NCI-H1048 (cell line): ENCODE results near the gene SNAPC2.

ENCODE experiments used
- DNase-seq: peaks from one replicate; lab custom pipeline; 2025; lab: John Stamatoyannopoulos, UW

Gene SNAPC2

GRCh38 chr19:7919610-7920518, at the start of gene SNAPC2:
Gene SNAPC2, plus strand, starts transcription at chr19:7920338. Its CDS starts 29 bp downstream, at chr19:7920367.
- peak; percentile 82 for DNase-seq

DNA sequence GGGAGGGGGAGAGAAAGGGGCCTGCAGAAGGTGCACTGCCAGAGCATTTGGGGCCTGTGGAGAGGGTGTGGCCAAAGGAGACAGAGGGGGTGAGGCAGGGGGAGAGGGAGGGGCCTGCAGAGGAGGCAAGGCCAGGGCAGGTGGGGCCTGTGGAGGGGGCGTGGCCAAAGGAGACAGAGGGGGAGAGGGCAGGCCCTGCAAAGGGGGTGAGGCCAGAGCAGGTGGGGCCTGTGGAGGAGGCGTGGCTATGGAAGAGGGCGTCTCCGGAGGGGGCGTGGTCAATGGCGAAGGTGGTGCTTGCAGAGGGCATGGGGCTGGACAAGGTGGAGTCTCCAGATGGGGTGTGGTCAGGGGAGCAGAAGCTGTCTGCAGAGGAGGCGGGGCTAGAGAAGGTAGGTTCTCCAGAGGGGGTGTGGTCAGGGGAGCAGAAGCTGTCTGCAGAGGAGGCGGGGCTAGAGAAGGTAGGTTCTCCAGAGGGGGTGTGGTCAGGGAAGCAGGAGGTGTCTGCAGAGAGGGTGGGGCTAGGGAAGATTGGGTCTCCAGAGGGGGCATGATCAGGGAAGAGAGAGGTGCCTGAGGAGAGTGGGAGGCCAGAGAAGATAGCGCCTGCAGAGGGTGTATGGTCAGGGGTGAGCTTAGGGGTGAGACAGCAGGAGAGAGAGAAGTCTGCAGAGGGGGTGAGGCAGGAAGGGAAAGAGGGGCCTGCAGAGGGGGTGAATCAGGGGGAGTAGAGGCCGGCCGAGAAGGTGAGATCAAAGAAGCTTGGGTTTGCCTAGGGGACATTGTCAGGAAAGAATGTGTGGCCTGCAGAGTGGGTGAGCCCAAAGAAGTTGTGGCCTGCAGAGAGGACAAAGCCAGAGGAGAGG, 49.3 kb upstream of the SNAPC2 start:
- DNase-seq = peak; percentile 39

DNA sequence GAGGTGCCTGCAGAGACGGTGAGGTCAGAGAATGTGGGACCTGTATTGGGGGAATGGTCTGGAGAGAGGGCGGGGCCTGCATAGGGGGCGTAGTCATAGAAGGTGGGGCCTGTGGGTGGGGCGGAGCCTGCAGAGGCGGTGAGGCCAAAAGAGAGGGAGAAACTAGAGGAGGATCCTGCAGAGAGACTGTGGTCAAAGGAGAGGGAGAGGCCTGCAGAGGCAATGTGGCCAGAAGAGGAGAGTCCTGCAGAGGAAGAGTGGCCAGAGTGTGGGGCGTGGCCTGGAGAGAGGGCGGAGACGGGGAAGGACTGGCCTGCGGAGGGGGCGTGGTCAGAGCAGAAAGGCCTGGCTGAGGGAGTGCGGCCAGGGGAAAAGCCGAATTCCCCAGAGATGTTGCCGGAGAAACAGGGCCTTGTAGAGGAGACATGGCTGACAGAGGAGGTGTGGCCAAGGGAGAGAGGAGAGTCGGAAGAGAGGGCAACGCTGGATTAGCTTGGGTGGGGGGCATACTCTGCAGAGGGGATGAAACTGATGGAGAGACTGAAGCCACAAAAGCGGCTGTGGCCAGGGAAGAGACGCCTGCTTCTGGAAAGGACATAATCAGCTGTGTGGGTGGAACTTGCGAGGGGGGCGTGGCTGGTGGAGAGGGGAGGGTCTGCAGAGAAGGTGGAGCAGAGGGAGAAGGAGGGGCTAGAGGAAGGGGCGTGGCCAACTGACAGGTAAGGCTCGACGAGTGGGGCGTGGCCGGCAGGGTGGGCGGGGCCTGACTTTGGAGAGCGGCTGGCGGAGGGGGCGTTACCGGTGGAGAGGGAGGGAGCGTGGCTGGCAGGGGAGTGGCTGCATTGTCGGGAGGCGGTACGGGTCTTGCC, 48.5 kb upstream of the SNAPC2 start:
- peak; percentile 90 for DNase-seq

- no peak for DNase-seq
These were observed 47.6 kb upstream of the SNAPC2 start for GRCh38 chr19:7872306-7873204.

- DNase-seq = no peak
These were observed 46.6 kb upstream of the SNAPC2 start for GRCh38 chr19:7873304-7874075.

DNA sequence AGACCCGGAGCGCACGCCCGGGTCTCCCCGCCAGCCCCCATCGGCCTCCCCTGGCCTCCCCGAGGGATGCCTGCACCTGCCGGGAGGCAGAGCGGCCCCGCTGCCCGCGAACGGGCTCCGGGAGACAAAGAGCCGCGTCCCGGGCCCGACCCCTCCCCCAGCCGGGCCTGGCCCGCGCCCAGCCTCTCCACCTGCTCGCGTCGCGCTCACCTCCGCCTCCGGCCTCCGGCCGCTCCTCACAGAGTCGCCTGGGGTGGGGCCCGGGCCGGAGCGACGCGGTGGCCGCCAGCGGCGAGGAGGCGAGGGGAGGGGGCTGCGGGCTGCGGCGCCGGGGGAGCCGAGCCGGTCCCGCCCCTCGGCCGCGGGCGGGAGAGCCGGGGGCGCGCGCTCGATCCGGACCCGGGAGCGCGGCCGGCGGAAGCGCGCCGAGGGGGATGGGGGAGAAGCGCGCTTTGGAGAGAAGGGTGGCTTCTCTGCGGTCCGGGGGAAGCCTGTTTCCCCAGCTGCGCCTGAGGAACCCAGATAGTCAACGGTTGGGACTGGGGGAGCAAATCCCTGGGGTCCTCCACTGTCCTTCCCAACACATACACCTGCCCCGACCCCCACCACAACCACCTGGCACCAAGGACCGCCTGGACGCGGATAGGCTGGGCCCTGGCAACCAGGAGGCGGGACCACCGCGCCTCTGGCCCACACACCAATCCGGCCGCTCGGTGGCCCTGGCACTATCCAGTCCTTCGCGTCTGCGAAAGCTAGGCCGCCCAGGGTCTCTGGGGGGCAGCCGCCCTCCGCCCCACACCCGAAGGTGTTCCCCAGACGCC, 45.9 kb upstream of the SNAPC2 start, which contains the start of gene PRR36:
Gene PRR36 (minus strand): TSS at position 315 of the 821 bp plus-strand sequence. CDS start 701 bp downstream, outside the sequence.
- peak; percentile 44 for DNase-seq

GRCh38 chr19:7874897-7875273, 45.3 kb upstream of the SNAPC2 start:
- no peak for DNase-seq

- DNase-seq = no peak
These were observed 42.8 kb upstream of the SNAPC2 start for GRCh38 chr19:7877249-7877836.

DNA sequence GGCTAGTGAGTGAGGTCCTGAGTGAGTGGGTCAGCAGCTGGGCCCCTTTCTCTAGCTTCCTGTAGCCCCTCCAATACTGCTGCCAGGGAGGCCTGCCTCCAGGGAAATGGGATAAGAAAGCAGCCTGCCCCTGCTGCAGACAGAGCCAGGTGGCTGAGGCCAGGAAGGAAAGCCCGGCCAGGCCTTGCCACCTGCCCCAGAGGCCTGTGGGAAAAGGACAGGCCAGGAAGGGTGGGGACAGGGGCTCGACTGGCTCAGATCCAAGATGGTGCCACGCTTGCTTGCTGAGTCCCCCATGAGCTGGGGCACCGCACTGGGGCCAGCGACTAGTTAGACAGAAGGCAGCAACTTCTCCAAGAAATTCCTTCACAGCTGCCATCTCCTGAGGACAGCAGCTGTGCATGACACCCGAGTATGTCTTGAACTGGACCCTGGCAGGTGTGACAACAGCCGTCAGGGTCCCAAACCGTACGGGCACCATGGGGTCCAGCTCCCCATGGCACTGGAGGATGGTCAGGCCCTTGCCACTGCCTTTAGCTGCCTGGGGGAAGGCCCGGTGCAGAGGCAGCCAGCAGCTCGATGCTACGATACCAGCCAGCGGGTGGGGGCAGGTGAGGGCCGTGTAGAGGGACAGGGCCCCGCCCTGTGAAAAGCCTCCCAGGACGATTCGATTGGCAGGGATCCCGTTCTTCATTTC, 40.9 kb upstream of the SNAPC2 start:
- DNase-seq = no peak

DNA sequence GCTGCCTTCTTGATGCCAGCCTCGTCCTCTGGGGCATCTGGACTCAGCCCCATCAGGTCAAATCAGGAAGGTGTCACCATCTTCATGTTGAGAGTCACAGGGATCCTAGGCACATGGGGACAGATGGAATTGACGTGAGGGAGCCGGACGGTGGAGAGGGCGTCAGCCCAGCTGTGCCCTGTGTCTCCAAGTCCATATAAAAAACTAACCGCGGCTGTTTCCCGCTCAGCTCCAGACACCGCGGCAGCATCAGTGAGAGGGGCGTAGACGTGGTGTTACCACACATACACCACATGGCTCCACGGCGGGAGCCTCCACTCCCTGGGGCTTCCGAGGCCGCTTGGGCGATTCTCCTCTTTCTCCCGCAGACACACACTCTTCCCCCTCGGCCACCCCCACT, 40.3 kb upstream of the SNAPC2 start:
- DNase-seq = no peak

- DNase-seq = no peak
These were observed 38.2 kb upstream of the SNAPC2 start for GRCh38 chr19:7881910-7882309.

GRCh38 chr19:7883105-7883504, 37.0 kb upstream of the SNAPC2 start:
- no peak for DNase-seq

DNA sequence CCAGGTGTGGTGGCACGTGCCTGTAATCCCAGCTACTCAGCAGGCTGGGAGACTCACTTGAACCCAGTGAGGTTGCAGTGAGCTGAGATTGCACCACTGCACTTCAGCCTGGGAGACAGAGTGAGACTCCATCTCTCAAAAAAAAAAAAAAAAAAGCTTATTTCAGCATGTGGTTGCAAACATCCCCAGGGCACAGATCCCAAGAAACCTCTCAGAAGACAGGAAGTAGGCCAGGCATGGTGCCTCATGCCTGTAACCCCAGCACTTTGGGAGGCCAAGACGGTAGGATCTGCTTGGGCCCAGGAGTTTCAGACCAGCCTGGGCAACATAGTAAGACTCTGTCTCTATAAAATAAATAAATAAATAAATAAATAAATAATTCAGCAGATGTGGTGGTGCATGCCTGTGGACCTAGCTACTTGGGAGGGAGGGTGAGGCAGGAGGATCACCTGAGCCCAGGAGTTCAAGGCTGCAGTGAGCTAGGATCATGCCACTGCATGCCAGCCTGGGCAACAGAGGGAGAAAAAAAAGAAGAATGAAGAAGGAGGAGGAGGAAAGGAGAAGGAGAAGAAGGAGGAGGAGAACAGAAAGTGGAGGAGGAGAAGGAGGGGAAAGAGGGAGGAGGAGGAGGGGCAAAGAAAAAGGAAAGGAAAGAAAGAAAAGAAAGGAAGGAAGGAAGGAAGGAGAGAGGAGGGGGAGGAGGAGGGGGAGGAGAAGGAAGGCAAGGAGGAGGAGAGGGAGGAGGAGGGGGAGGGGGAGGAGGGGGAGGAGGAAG, 36.2 kb upstream of the SNAPC2 start:
- DNase-seq = no peak

DNA sequence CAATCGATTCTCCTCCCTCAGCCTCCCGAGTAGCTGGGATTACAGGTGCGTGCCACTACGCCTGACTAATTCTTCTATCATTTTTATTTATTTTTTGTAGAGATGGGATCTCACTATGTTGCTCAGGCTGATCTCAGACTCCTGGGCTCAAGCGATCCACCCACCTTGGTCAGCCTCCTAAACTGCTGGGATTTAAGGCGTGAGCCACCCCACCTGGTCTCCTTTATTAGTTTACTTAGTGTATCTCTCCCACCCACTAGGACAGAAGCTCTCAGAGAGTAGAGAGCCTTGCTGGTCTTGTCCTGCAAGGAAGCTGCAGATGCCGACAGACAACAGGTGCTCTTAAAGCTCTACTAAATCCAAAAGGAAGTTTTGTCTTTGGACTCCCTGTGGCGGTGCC, 34.3 kb upstream of the SNAPC2 start:
- no peak for DNase-seq

DNA sequence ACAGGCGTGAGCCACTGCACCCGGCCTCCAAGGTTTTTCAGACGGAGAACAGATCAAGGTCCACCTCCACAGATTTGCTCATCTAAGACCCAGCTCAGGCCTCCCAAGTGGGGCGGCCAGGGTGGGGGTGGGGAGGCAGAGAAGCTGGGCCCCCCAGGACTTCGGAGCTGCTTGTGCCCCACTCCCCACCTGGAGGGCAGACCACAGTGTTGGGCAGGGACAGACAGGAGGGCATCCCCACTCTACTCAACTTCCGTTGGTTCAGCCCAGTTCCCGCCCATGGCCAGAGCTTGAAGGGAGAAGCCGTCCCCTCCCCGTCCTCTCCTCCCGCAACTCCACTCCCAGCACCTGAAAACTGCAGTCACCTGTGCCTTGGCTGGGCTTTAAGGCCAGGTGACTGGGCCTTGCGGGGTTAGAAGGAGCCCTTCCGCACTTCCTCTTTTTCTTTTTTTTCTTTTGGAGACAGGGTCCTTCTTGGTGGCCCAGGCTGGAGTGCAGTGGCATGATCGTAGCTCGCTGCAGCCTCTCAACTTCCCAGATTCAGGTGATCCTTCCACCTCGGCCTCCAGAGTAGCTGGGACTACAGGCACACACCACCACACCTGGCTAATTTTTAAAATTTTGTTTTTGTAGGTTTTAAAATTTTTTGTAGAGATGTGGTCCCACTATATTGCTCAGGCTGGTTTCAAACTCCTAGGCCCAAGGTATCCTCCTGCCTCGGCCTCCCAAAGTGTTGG, 32.6 kb upstream of the SNAPC2 start:
- DNase-seq = no peak

GRCh38 chr19:7888145-7888825, 31.9 kb upstream of the SNAPC2 start, which contains the start of gene LRRC8E:
Gene LRRC8E, plus strand, starts transcription at chr19:7888510. Its CDS starts 7,094 bp downstream, at chr19:7895604.
- peak; percentile 42 for DNase-seq
